GM19455 (cell line): ENCODE results near the gene CCSER1.
"Not testable (repeated sequence)": the region's sequence is repeated elsewhere in the genome, so short reads cannot be mapped to it uniquely, and the experiment has no call there.

ENCODE experiments used
- ATAC-seq: cut with Tn5 transposase; IDR thresholded peaks from one replicate; pipeline ENCODE4 v1.9.1; 2021; ENCODE audit not compliant: unreplicated experiment

The CCSER1 gene

GRCh38 chr4:90815569-90815968 is 688.4 kb downstream of the CCSER1 start:
- ATAC-seq = no peak

- ATAC-seq = no peak
Measured at GRCh38 chr4:90816754-90817153, 689.6 kb downstream of the CCSER1 start.

GRCh38 chr4:90824266-90825150 is 697.3 kb downstream of the CCSER1 start:
- no peak for ATAC-seq

GRCh38 chr4:90825849-90826248 is 698.7 kb downstream of the CCSER1 start:
- ATAC-seq = no peak

GRCh38 chr4:90833706-90834105 is 706.5 kb downstream of the CCSER1 start:
- no peak for ATAC-seq

GRCh38 chr4:90837241-90837640 is 710.0 kb downstream of the CCSER1 start:
- ATAC-seq = no peak

GRCh38 chr4:90838859-90839258 is 711.7 kb downstream of the CCSER1 start:
- not testable (repeated sequence) for ATAC-seq

- ATAC-seq = no peak
Measured at GRCh38 chr4:90840291-90840690, 713.1 kb downstream of the CCSER1 start.

- no peak for ATAC-seq
Measured at GRCh38 chr4:90840828-90841227, 713.6 kb downstream of the CCSER1 start.

- ATAC-seq = no peak
Measured at GRCh38 chr4:90841676-90842075, 714.5 kb downstream of the CCSER1 start.

GRCh38 chr4:90842960-90843359 is 715.8 kb downstream of the CCSER1 start:
- peak; percentile 94 for ATAC-seq

GRCh38 chr4:90844241-90844640 is 717.0 kb downstream of the CCSER1 start:
- ATAC-seq = no peak

- no peak for ATAC-seq
Measured at GRCh38 chr4:90845777-90846176, 718.6 kb downstream of the CCSER1 start.

GRCh38 chr4:90852237-90852636 is 725.0 kb downstream of the CCSER1 start:
- ATAC-seq = no peak

- no peak for ATAC-seq
Measured at GRCh38 chr4:90855111-90855510, 727.9 kb downstream of the CCSER1 start.

GRCh38 chr4:90857081-90857820 is 730.1 kb downstream of the CCSER1 start:
- ATAC-seq = no peak

- no peak for ATAC-seq
Measured at GRCh38 chr4:90875791-90876190, 748.6 kb downstream of the CCSER1 start.

GRCh38 chr4:90876296-90876695 is 749.1 kb downstream of the CCSER1 start:
- ATAC-seq = no peak

GRCh38 chr4:90883519-90883918 is 756.3 kb downstream of the CCSER1 start:
- no peak for ATAC-seq

GRCh38 chr4:90888571-90888970 is 761.4 kb downstream of the CCSER1 start:
- no peak for ATAC-seq

GRCh38 chr4:90889171-90889570 is 762.0 kb downstream of the CCSER1 start:
- ATAC-seq = no peak

GRCh38 chr4:90903413-90903812 is 776.2 kb downstream of the CCSER1 start:
- ATAC-seq = not testable (repeated sequence)
